Activated CD8-positive, alpha-beta T cell treated with anti-CD3 and anti-CD28 coated beads for 36 hours (primary cell): Measurements from ENCODE around the gene SERPINB1. TPM values are rescaled to one million over a fixed set of nuclear protein-coding genes. Genes with fewer than 3 reads are reported as not detected.

ENCODE experiments used
- ATAC-seq: fragments of 200-7000 bp; cut with Tn5 transposase; one replicate; pipeline ENCODE4 v1.10.0; 2021; ENCODE audit warnings: mild to moderate bottlenecking, moderate library complexity
- CTCF ChIA-PET: fragments of 350-600 bp; sonication (Branson Sonifier 250); formaldehyde crosslinking; loops from one replicate; lab custom pipeline; 2021; ENCODE audit warnings: antibody characterized with exemption; lab: Charles Lee
- POLR2A ChIA-PET: fragments of 350-600 bp; sonication (Branson Sonifier 250); formaldehyde crosslinking; loops from one replicate; lab custom pipeline; 2021; ENCODE audit warnings: antibody characterized with exemption; lab: Charles Lee
- DNase-seq: peaks from one replicate; pipeline ENCODE4 v3.0.0-alpha.2; 2020
- H3K27ac Mint-ChIP-seq: one replicate; pipeline ENCODE4 v1.8.0; 2021; ENCODE audit warnings: mild to moderate bottlenecking, mixed read lengths
- H3K27me3 Mint-ChIP-seq: one replicate; pipeline ENCODE4 v1.8.0; 2021; ENCODE audit warnings: mixed read lengths
- H3K36me3 Mint-ChIP-seq: one replicate; pipeline ENCODE4 v1.8.0; 2021; ENCODE audit warnings: low read depth, mixed read lengths
- H3K4me1 Mint-ChIP-seq: one replicate; pipeline ENCODE4 v1.8.0; 2021; ENCODE audit warnings: low read depth, mixed read lengths
- H3K4me3 Mint-ChIP-seq: one replicate; pipeline ENCODE4 v1.8.0; 2021; ENCODE audit warnings: mild to moderate bottlenecking, moderate library complexity, mixed read lengths
- H3K9me3 Mint-ChIP-seq: one replicate; pipeline ENCODE4 v1.8.0; 2021; ENCODE audit warnings: mixed read lengths
- CTCF ChIP-seq: fragments of 200-600 bp; IDR thresholded peaks from one replicate; pipeline ENCODE4 v1.8.0; 2022; ENCODE audit warnings: antibody characterized with exemption, mild to moderate bottlenecking
- intact Hi-C: fragments of 100-400 bp; cut with micrococcal nuclease; formaldehyde crosslinking; loops from one replicate; pipeline ENCODE4 v1.10.0; 2022
- total RNA-seq, 2 experiments: library from RNA; stranded (reverse); gene quantifications; one replicate each; pipeline ENCODE4 v1.2.3, GENCODE V29; 2021

SERPINB1 gene
- total RNA-seq, 2 experiments from 2014 or later = 55.8 to 60.0 TPM

GRCh38 chr6:2796861-2797260 lies 44.8 kb downstream of the SERPINB1 start:
- intact Hi-C loops = no loop called here
- Mint-ChIP-seq H3K4me3 (no peak overlapping the region), H3K27me3 (no peaks in the 10 kb centered on the region), H3K9me3 (no peaks in the 10 kb centered on the region), H3K36me3 (no peaks in the 10 kb centered on the region), H3K4me1 (peaks cover 52% of the 10 kb centered on the region), H3K27ac (no peak overlapping the region)
- TF ChIP-seq CTCF = no peak
- no peak for ATAC-seq
- ChIA-PET POLR2A (no interaction called here), CTCF (interaction anchor here (1.5 to 7.6 kb wide), 2 partner anchors 136 to 194 kb away, joined by 6 to 84 read pairs; no protein-coding TSS in a partner anchor)
- DNase-seq = no peak

- CTCF ChIA-PET = interaction anchor here (1.5 to 7.6 kb wide), 2 partner anchors 137 to 194 kb away, joined by 6 to 84 read pairs; no protein-coding TSS in a partner anchor
- ATAC-seq = no peak
- Mint-ChIP-seq H3K4me3 (no peak overlapping the region), H3K36me3 (no peaks in the 10 kb centered on the region), H3K9me3 (no peaks in the 10 kb centered on the region), H3K27me3 (no peaks in the 10 kb centered on the region), H3K27ac (no peak overlapping the region), H3K4me1 (peaks cover 58% of the 10 kb centered on the region)
- DNase-seq = no peak
- intact Hi-C loops = no loop called here
- no peak for TF ChIP-seq CTCF
- POLR2A ChIA-PET = interaction anchor here (1.2 kb wide), 1 partner anchor 13 kb away, joined by 4 read pairs; no protein-coding TSS in a partner anchor
Observed at GRCh38 chr6:2795956-2796355, 45.7 kb downstream of the SERPINB1 start.

DNA sequence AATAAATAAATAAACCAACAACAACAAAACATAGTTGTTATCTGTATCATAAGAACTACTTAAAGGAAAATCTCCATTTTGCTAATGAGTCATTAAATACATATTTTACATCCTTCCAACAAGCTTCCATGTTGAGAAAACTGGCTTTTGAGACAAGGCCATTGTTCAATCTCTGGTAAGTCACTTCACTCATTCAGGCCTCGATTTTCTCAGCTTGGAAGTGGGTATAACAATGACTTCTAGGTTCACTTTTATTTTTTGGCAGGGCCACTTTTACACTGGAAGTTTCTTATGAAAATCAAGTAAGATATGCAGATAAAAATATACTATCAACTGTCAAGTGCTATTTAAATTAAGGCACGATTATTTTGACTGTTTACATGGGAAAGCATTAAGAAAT lies 46.5 kb downstream of the SERPINB1 start:
- intact Hi-C loops = no loop called here
- no peak for DNase-seq
- TF ChIP-seq CTCF = no peak
- Mint-ChIP-seq H3K4me3 (no peak overlapping the region), H3K4me1 (peaks cover 57% of the 10 kb centered on the region), H3K36me3 (no peaks in the 10 kb centered on the region), H3K27me3 (no peaks in the 10 kb centered on the region), H3K9me3 (no peaks in the 10 kb centered on the region), H3K27ac (no peak overlapping the region)
- CTCF ChIA-PET = interaction anchor here (3.0 to 7.6 kb wide), 2 partner anchors 52 to 138 kb away, joined by 9 to 84 read pairs; no protein-coding TSS in a partner anchor
- POLR2A ChIA-PET = interaction anchor here (1.2 kb wide), 1 partner anchor 12 kb away, joined by 4 read pairs; no protein-coding TSS in a partner anchor
- ATAC-seq = no peak

DNA sequence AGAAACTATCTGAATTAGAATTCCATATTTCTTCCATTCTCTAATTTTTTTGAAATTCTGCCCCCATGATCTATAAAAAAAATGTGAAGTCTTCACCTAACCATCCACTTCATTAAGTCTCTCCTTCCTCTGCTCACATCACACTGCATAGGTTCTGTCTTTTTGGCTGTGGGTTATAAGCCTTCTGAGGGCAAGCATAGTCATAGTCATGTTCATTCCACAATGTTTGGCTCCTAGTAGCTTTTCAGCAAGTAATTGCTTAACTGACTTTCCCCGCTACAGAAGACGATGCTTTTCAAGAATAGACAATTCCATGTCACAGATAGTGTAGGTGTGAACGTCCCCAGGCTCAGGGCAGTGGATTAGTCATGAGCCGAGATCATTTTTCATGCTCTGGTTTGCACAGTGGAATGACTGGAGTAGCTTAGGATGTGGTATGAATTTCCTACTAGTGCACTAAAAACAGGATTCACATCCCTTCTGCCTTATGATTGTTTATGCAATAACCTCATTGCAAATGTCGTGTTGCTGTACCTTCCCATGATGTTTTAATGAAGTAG lies 47.4 kb downstream of the SERPINB1 start:
- no peaks in the 10 kb centered on the region for H3K27me3 Mint-ChIP-seq
- ATAC-seq (no peak), DNase-seq (no peak)
- ChIA-PET CTCF (interaction anchor here (1.1 to 7.6 kb wide), 5 partner anchors 26 to 158 kb away, joined by 3 to 84 read pairs (median 7); no protein-coding TSS in a partner anchor), POLR2A (interaction anchor here (0.9 to 1.5 kb wide), 5 partner anchors 9 to 146 kb away, joined by 3 to 10 read pairs (median 5); partner anchors contain the start of gene SERPINB1)
- peaks cover 48% of the 10 kb centered on the region for H3K4me1 Mint-ChIP-seq
- intact Hi-C loops = loop anchor here (5.0 kb wide), 1 partner anchor 118 kb away; no protein-coding TSS in a partner anchor
- H3K27ac Mint-ChIP-seq = no peak overlapping the region
- H3K4me3 Mint-ChIP-seq = no peak overlapping the region
- no peak for TF ChIP-seq CTCF
- H3K36me3 Mint-ChIP-seq = no peaks in the 10 kb centered on the region
- no peaks in the 10 kb centered on the region for H3K9me3 Mint-ChIP-seq
